Activated CD4-positive, alpha-beta T cell treated with anti-CD3 and anti-CD28 coated beads, Interleukin-2, amount 10 ng/mL, durations not matched to agents 24 days and 14 days (primary cell): ENCODE measurements around the gene URM1. TPM values are rescaled to one million over a fixed set of nuclear protein-coding genes. Genes with fewer than 3 reads are reported as not detected.

Source experiments
- DNase-seq: peaks from one replicate; pipeline ENCODE4 v3.0.0; 2022
- H3K27ac Mint-ChIP-seq: one replicate; pipeline ENCODE4 v1.8.0; 2022; ENCODE audit warnings: mild to moderate bottlenecking, mixed read lengths
- H3K27me3 Mint-ChIP-seq: one replicate; pipeline ENCODE4 v1.8.0; 2022; ENCODE audit warnings: mixed read lengths
- H3K36me3 Mint-ChIP-seq: one replicate; pipeline ENCODE4 v1.8.0; 2022; ENCODE audit warnings: low read depth, mild to moderate bottlenecking, mixed read lengths
- H3K4me1 Mint-ChIP-seq: one replicate; pipeline ENCODE4 v1.8.0; 2021; ENCODE audit warnings: mixed read lengths
- H3K4me3 Mint-ChIP-seq: one replicate; pipeline ENCODE4 v1.8.0; 2022; ENCODE audit warnings: mild to moderate bottlenecking, moderate library complexity, mixed read lengths
- H3K9me3 Mint-ChIP-seq: one replicate; pipeline ENCODE4 v1.8.0; 2021; ENCODE audit warnings: mixed read lengths
- intact Hi-C: fragments of 100-400 bp; cut with micrococcal nuclease; formaldehyde crosslinking; loops from one replicate; pipeline ENCODE4 v1.15.1; 2023
- total RNA-seq: library from RNA; stranded (reverse); gene quantifications from 2 replicates; pipeline ENCODE4 v1.2.3, GENCODE V29; 2022

Gene URM1
- total RNA-seq, 1 donor from 2014 or later = 87.2 TPM

- DNase-seq = no peak
- peaks cover 10% of the 10 kb centered on the region for H3K36me3 Mint-ChIP-seq
- no peak overlapping the region for H3K4me3 Mint-ChIP-seq
- H3K27me3 Mint-ChIP-seq = no peaks in the 10 kb centered on the region
- H3K9me3 Mint-ChIP-seq = no peaks in the 10 kb centered on the region
- no peaks in the 10 kb centered on the region for H3K4me1 Mint-ChIP-seq
- no peak overlapping the region for H3K27ac Mint-ChIP-seq
- intact Hi-C loops = no loop called here
Measured at GRCh38 chr9:128383791-128384190, 12.6 kb downstream of the URM1 start.

DNA sequence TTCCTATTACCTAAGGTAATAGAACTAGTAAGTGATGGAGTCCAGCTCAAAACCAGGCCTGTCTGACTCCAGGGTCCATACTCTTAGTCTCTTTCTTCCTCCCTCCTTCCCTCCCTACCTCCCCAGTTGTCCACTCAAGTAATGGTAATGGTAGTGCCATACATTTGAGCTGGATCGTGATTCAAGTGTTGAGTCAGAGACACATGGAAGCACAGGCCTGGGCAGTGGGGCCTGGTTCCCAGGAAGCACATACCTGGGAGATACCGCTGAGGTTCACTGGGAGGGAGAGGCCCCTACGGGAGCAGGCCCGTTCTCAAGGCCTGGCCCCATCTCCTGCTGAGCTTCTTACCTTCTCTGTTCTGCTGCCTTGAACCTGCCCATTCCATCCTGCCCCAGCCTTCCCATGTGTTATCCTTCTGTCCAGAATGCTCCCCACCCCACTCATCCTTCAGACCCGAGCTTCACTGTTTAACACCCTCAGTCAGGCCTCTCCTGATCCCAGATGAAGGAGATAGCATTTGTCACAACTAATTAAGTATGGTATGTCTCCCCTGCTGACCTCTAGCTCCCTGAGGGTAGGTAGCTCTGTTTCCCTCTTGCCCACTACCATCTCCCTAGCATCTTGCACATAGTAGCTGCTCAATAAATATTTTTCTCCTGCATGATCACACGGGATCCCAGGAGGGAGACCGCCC lies 13.8 kb downstream of the URM1 start:
- Mint-ChIP-seq H3K4me1 (no peaks in the 10 kb centered on the region), H3K27ac (no peak overlapping the region), H3K36me3 (peaks cover 13% of the 10 kb centered on the region), H3K4me3 (no peak overlapping the region), H3K27me3 (no peaks in the 10 kb centered on the region), H3K9me3 (no peaks in the 10 kb centered on the region)
- intact Hi-C loops = no loop called here
- DNase-seq = no peak

DNA sequence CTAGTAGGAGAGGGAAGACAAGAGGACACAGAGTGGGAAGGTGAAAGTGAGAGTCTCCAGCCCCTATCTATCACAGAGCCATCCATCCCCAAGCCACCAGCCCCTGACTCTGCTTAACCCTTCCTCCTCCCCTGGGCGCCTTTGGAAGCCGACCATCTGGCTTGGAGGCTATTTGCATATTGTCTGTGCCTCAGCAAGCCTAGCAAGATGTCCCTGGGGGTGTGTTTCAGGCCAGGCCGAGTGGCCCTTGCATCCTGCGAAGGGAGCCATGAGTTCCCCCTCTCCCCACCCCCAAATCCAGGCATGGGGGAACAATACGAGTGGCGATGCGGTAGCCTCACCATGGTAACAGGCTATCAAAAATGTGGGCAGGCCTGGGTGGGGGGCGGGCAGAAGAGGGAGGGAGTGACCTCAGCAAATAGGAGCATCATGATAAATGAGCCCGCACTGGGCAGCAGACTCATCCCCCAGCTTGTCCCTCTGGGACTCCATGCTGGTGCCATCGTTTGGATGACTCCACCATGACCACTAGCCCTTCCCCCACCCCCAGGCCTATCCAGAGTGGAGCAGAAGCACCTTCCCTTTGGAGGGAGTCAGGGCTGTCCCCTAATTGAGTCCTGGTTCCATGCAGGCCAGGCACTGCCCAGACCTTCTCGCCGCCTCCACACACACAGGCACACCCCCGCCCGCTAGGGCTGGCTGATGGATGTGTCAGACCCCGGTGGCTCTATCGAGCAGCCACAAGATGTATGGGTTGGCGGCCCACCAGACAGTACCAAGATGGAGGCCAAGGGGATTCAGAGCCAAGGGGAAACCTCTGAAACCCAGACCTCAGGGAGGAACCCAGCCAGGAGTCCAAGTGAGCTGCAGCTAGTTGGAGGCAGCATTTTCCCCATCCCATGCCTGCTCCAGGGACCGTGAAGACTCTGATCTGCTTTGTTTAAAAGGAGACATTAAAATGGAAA lies 14.6 kb downstream of the URM1 start:
- H3K36me3 Mint-ChIP-seq = peaks cover 11% of the 10 kb centered on the region
- no peak overlapping the region for H3K27ac Mint-ChIP-seq
- no peaks in the 10 kb centered on the region for H3K9me3 Mint-ChIP-seq
- H3K4me3 Mint-ChIP-seq = no peak overlapping the region
- intact Hi-C loops = no loop called here
- no peaks in the 10 kb centered on the region for H3K27me3 Mint-ChIP-seq
- no peaks in the 10 kb centered on the region for H3K4me1 Mint-ChIP-seq
- DNase-seq = no peak

GRCh38 chr9:128388150-128388549 lies 17.0 kb downstream of the URM1 start:
- Mint-ChIP-seq H3K9me3 (no peaks in the 10 kb centered on the region), H3K36me3 (peaks cover 16% of the 10 kb centered on the region), H3K27ac (no peak overlapping the region), H3K4me1 (no peaks in the 10 kb centered on the region), H3K27me3 (no peaks in the 10 kb centered on the region), H3K4me3 (no peak overlapping the region)
- DNase-seq = no peak
- intact Hi-C loops = no loop called here

DNA sequence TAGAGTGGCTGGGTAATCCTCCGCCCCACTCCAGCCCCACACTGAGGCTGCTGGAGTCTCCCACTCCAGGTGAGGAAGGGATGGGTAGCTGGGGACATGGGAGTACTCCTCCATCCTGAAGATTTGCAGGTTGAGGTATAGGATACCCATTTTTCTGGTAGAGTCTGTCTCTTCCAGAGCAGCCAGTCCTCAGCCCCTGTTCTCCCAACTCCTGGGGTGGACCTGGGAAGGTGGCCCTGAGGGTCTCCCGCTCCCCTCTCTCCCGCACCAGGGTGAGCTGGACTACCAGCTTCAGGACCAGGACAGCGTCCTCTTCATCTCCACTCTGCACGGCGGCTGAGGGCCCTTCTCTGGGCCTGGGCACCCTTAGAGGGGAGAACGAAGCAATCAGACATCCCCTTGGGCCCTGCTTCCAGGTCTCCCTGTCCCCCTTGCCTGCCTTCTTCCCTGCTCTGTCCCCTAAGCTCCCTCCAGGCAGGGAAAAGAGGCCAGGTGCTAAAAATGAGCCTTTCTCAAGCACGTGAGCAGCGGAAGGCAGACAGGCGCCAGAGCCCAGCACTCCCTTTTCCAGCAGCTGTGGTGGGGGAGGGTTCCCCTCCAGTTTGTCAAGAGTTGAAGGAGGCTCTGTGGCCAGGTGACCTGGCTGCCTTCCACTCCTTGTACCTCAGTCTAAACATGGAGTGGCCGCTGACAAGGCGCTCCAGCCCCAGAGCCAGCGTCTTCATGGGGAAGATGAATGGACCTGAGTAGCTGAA lies 18.4 kb downstream of the URM1 start:
- Mint-ChIP-seq H3K4me3 (no peak overlapping the region), H3K27me3 (no peaks in the 10 kb centered on the region), H3K9me3 (no peaks in the 10 kb centered on the region), H3K27ac (no peak overlapping the region), H3K4me1 (no peaks in the 10 kb centered on the region), H3K36me3 (peaks cover 14% of the 10 kb centered on the region)
- DNase-seq = no peak
- intact Hi-C loops = no loop called here

GRCh38 chr9:128390150-128390812 lies 19.1 kb downstream of the URM1 start:
- Mint-ChIP-seq H3K4me3 (no peak overlapping the region), H3K9me3 (no peaks in the 10 kb centered on the region), H3K27ac (no peak overlapping the region), H3K36me3 (peaks cover 14% of the 10 kb centered on the region), H3K4me1 (no peaks in the 10 kb centered on the region), H3K27me3 (no peaks in the 10 kb centered on the region)
- intact Hi-C loops = no loop called here
- no peak for DNase-seq

DNA sequence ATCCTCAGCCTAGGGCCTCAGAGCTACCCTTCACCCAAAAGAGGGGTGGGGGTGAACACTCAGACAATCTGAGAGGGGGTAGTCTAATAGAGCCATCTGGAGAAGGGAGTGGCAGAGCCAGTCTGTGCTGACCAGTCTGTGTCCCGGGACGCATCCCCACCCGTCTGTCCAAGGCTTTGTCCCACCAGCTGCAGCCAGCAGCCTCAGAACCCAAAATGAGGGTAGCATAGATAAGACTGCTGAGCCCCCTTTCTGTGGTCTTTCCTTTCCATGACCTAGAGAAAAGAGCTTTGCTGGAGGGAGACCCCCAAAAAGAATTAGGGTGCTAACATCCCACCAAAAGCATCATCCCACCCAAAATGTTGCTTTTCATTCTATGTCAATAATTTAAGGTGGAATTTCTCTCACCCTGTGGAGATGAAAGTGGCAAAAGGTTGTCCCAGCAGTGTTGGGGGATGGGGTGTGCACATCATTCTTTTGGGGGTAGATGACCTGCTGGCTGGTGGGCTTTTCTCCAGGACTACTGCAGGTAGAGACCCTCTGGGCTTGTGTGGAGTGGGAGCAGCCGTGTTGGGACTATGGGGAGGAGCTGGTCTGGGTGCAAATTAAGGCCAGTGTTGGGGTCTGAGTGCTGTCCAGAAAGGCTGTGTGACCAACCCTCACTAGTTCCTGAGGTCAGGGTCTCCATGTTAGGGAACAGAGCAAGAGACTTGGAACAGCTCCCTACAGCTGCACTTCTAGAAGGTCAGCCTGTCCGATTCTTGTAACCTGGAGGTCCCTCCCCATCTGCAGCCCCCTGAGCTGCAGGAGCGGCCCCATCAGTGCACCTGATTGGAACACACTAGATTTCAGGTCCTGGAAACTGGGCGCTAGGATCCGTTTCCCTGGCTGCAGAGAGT lies 19.9 kb downstream of the URM1 start:
- H3K9me3 Mint-ChIP-seq = no peaks in the 10 kb centered on the region
- intact Hi-C loops = no loop called here
- no peaks in the 10 kb centered on the region for H3K27me3 Mint-ChIP-seq
- peaks cover 14% of the 10 kb centered on the region for H3K36me3 Mint-ChIP-seq
- no peak overlapping the region for H3K27ac Mint-ChIP-seq
- no peaks in the 10 kb centered on the region for H3K4me1 Mint-ChIP-seq
- no peak for DNase-seq
- no peak overlapping the region for H3K4me3 Mint-ChIP-seq

GRCh38 chr9:128391956-128392301 lies 20.8 kb downstream of the URM1 start:
- no peaks in the 10 kb centered on the region for H3K9me3 Mint-ChIP-seq
- peaks cover 5% of the 10 kb centered on the region for H3K27me3 Mint-ChIP-seq
- intact Hi-C loops = no loop called here
- no peak overlapping the region for H3K27ac Mint-ChIP-seq
- H3K4me1 Mint-ChIP-seq = peaks cover 2% of the 10 kb centered on the region
- peaks cover 14% of the 10 kb centered on the region for H3K36me3 Mint-ChIP-seq
- H3K4me3 Mint-ChIP-seq = no peak overlapping the region
- DNase-seq = no peak

GRCh38 chr9:128392302-128393144 lies 21.3 kb downstream of the URM1 start:
- Mint-ChIP-seq H3K27ac (no peak overlapping the region), H3K4me3 (no peak overlapping the region), H3K4me1 (peaks cover 3% of the 10 kb centered on the region), H3K27me3 (peaks cover 11% of the 10 kb centered on the region), H3K36me3 (peaks cover 14% of the 10 kb centered on the region), H3K9me3 (no peaks in the 10 kb centered on the region)
- intact Hi-C loops = no loop called here
- DNase-seq = no peak

DNA sequence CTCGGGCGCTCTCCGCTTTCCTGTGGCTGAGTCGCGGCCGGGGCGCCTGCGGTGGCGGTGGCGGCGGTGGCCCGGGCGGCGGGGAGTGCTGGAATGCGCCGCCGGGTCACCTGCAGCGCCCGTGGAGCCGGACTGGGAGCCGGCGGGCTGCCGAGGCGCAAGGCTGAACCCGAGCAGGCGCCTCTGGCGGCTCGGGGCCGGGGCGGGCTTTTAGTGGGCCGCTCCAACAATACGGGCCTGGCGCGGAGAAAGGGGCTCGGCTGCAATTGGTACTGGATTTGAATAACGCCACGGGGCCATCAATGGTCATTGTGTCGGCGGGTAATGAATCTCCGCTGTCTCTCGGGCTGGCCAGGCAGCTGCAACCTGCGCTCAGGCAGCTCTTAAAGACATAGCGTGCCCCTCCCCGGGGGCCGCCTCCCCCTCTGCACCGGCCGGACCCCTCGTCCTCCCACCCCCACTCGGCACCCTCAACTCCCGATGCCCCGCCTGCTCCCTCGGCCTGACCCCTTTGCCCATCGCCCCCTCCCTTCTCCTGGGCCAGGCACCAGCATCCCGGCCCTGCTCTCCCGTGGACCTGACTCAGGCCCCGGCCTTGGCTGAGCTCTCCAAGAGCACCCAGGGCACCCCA lies 22.1 kb downstream of the URM1 start:
- peaks cover 14% of the 10 kb centered on the region for H3K36me3 Mint-ChIP-seq
- DNase-seq = no peak
- no peak overlapping the region for H3K27ac Mint-ChIP-seq
- no peaks in the 10 kb centered on the region for H3K9me3 Mint-ChIP-seq
- H3K4me1 Mint-ChIP-seq = peaks cover 3% of the 10 kb centered on the region
- intact Hi-C loops = no loop called here
- H3K4me3 Mint-ChIP-seq = no peak overlapping the region
- peaks cover 15% of the 10 kb centered on the region for H3K27me3 Mint-ChIP-seq

DNA sequence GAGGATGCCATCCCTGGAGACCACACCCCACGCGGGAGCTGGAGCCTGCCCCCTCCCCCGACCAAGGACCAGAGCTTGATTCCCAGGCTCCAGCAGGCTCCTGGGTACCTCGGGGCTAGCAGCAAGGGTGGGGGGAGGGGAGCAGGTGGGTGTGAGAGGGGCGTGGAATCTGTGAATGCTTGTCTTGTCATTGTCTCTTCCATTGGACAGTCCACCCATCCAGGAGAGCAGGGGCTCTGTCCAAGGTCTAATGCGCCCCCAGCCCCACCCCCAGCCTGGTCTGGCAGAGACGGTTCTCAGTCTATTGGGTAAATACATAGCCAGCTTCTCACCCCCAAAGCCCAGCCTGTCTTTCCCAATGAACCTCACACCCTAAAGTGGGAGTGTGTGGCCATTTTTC lies 22.8 kb downstream of the URM1 start:
- H3K27me3 Mint-ChIP-seq = peaks cover 15% of the 10 kb centered on the region
- no peak for DNase-seq
- no peak overlapping the region for H3K4me3 Mint-ChIP-seq
- H3K36me3 Mint-ChIP-seq = peaks cover 14% of the 10 kb centered on the region
- intact Hi-C loops = no loop called here
- no peaks in the 10 kb centered on the region for H3K9me3 Mint-ChIP-seq
- no peak overlapping the region for H3K27ac Mint-ChIP-seq
- peaks cover 3% of the 10 kb centered on the region for H3K4me1 Mint-ChIP-seq
